Fibroblast of skin of left quadriceps (primary cell): ENCODE measurements around the gene UNC13B.
A peak's percentile ranks its signal among the peaks of the same experiment; 100 is the strongest.
"Not testable (repeated sequence)": the region's sequence is repeated elsewhere in the genome, so short reads cannot be mapped to it uniquely, and the experiment has no call there.

Experiments used
- DNase-seq, 2 experiments: peaks; one replicate each; pipeline ENCODE4 v3.0.0-alpha.2; 2013; ENCODE audit warnings: low read depth in 2 of 2

The UNC13B gene

GRCh38 chr9:35226651-35227050 lies 64.8 kb downstream of the UNC13B start:
- DNase-seq = no peak

DNA sequence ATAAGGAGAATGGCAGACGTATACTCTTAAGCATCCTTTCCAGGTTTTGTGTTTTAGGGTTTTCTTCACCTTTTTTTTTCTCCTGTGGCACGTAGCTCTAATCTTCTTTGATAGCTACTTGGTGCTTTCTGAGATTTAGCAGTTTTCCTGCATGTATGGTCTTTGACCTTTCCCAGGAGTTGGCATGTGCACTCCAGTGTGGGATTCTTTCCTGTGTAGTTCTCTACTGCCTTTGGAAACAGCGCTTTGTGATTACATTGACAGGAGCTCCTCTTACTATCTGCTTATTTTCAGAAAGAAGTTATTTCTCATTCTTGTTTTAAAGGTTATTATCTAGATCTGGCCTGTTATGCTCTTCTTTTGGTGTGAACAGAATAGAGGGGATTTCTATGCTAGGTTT lies 65.5 kb downstream of the UNC13B start:
- DNase-seq = no peak

- no peak for DNase-seq
These were observed 67.4 kb downstream of the UNC13B start for GRCh38 chr9:35229066-35229778.

GRCh38 chr9:35229779-35230143 lies 68.0 kb downstream of the UNC13B start:
- no peak for DNase-seq

- no peak for DNase-seq
These were observed 71.2 kb downstream of the UNC13B start for GRCh38 chr9:35232867-35233544.

- DNase-seq = no peak
These were observed 74.9 kb downstream of the UNC13B start for GRCh38 chr9:35236692-35237091.

DNA sequence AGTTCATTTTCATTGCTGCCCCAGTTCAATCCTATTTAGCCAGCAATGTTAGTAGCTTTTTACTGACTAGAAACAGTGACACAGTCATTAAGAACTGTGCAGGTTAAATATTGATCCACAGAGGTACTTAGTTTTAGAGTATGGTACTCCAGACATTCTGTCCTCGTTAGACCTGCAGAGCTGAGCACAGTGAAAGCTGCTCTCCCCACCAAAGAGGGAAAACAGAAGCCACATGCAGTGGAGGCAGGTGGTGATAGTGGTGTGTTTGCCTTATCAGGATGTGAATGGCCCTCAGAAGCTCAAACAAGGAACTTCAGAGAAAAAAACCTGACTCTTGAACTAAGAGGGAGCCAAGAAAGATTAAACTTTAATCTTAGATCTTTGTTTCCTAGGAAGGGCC lies 75.5 kb downstream of the UNC13B start:
- DNase-seq = no peak

DNA sequence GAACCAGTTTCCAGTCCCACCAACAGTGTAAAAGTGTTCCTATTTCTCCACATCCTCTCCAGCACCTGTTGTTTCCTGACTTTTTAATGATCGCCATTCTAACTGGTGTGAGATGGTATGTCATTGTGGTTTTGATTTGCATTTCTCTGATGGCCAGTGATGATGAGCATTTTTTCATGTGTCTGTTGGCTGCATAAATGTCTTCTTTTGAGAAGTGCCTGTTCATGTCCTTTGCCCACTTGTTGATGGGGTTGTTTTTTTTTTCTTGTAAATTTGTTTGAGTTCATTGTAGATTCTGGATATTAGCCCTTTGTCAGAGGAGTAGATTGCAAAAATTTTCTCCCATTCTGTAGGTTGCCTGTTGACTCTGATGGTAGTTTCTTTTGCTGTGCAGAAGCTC lies 84.1 kb downstream of the UNC13B start:
- not testable (repeated sequence) for DNase-seq

GRCh38 chr9:35253075-35253474 lies 91.3 kb downstream of the UNC13B start:
- no peak for DNase-seq

- no peak for DNase-seq
These were observed 92.4 kb downstream of the UNC13B start for GRCh38 chr9:35254237-35254636.

GRCh38 chr9:35254984-35255857 lies 93.4 kb downstream of the UNC13B start:
- no peak for DNase-seq

DNA sequence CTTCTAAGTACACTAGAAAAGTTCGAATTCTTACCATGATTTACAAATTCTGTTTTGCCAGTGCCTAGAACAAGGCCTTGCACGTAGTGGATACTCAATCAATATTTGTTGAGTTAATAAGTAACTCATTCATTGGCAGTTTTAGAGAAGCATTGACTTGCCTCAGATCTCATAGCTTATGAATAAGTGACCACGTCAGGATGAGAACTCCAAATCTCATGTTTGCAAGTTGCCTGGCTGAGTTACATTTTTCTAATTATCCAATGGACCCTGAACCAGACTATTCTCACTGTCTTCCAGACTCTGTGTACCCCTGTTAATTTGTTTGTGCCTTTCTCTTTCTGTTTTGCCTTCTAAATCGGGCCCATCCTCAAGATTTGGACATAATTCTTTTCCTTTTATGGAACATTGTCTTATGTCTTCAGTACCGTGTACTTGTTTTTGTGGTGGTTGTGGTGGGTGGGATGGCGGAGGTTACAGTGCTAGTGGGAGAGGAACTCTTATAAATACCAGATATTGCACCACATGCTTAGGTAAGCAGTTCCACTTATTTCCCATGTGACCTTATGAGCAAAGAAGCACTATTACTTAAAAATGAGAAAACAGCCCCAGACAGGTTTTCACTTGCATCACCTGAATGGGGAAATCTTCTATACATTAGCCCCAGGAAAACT lies 96.3 kb downstream of the UNC13B start:
- no peak for DNase-seq

- DNase-seq = peak; percentile 49 to 50
These were observed 97.1 kb downstream of the UNC13B start for GRCh38 chr9:35258660-35259474.

- DNase-seq = no peak
These were observed 98.4 kb downstream of the UNC13B start for GRCh38 chr9:35260186-35260585.

- no peak for DNase-seq
These were observed 100.3 kb downstream of the UNC13B start for GRCh38 chr9:35262064-35262463.

GRCh38 chr9:35267710-35268109 lies 105.9 kb downstream of the UNC13B start:
- DNase-seq = no peak

DNA sequence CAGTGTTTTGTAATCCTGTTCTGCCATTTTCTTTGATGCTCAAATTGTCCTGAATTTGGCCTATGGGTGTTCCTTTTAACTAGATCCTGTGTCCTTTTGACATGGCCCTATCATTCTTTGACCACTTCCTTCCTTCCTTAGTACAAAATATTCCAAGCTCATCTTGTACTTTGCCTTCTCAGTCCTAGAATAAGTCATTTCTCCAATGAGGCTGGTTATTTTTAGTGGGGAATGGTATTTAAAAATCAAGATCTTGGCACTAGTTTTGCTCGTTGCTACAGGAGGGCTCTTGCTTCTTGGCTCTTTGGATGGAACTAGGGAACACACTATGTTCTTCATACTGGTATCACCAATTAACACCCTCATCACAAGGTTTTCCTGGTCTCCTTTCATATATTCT lies 108.1 kb downstream of the UNC13B start:
- no peak for DNase-seq

GRCh38 chr9:35271637-35272036 lies 109.8 kb downstream of the UNC13B start:
- no peak for DNase-seq

- peak; percentile 3 to 5 for DNase-seq
These were observed 111.2 kb downstream of the UNC13B start for GRCh38 chr9:35272989-35273388.

- DNase-seq = no peak
These were observed 111.8 kb downstream of the UNC13B start for GRCh38 chr9:35273591-35273990.

GRCh38 chr9:35274993-35275392 lies 113.2 kb downstream of the UNC13B start:
- DNase-seq = no peak
